HG02884 (cell line): Measurements from ENCODE around the gene GPNMB.
"Not testable (repeated sequence)": the region's sequence is repeated elsewhere in the genome, so short reads cannot be mapped to it uniquely, and the experiment has no call there.

Experiments
- ATAC-seq: cut with Tn5 transposase; IDR thresholded peaks from one replicate; pipeline ENCODE4 v1.9.1; 2021; ENCODE audit warnings: mild to moderate bottlenecking, moderate library complexity; ENCODE audit not compliant: unreplicated experiment

Gene GPNMB

GRCh38 chr7:23298141-23298881, 51.7 kb downstream of the GPNMB start:
- ATAC-seq, result no peak

GRCh38 chr7:23298885-23299769, 52.6 kb downstream of the GPNMB start, which contains the start of gene MALSU1:
TSS of gene MALSU1 (plus strand) at chr7:23299339. CDS start at chr7:23299353, 14 bp downstream.
- peak; percentile 99 for ATAC-seq

GRCh38 chr7:23299770-23300300, 53.3 kb downstream of the GPNMB start:
- ATAC-seq, result peak; percentile 3

- no peak for ATAC-seq
These were observed 60.5 kb downstream of the GPNMB start for GRCh38 chr7:23306936-23307521.

GRCh38 chr7:23308754-23309153, 62.2 kb downstream of the GPNMB start:
- no peak for ATAC-seq

GRCh38 chr7:23312141-23312540, 65.6 kb downstream of the GPNMB start:
- not testable (repeated sequence) for ATAC-seq

- ATAC-seq, result no peak
These were observed 68.8 kb downstream of the GPNMB start for GRCh38 chr7:23315366-23315765.
